Fibroblast of skin of left quadriceps (primary cell): Measurements from ENCODE around the gene TLR10.
A peak's percentile ranks its signal among the peaks of the same experiment; 100 is the strongest.
"Not testable (repeated sequence)": the region's sequence is repeated elsewhere in the genome, so short reads cannot be mapped to it uniquely, and the experiment has no call there.

Source experiments
- DNase-seq, 2 experiments: peaks; one replicate each; pipeline ENCODE4 v3.0.0-alpha.2; 2013; ENCODE audit warnings: low read depth in 2 of 2

The TLR10 gene, protein sequence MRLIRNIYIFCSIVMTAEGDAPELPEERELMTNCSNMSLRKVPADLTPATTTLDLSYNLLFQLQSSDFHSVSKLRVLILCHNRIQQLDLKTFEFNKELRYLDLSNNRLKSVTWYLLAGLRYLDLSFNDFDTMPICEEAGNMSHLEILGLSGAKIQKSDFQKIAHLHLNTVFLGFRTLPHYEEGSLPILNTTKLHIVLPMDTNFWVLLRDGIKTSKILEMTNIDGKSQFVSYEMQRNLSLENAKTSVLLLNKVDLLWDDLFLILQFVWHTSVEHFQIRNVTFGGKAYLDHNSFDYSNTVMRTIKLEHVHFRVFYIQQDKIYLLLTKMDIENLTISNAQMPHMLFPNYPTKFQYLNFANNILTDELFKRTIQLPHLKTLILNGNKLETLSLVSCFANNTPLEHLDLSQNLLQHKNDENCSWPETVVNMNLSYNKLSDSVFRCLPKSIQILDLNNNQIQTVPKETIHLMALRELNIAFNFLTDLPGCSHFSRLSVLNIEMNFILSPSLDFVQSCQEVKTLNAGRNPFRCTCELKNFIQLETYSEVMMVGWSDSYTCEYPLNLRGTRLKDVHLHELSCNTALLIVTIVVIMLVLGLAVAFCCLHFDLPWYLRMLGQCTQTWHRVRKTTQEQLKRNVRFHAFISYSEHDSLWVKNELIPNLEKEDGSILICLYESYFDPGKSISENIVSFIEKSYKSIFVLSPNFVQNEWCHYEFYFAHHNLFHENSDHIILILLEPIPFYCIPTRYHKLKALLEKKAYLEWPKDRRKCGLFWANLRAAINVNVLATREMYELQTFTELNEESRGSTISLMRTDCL

DNA sequence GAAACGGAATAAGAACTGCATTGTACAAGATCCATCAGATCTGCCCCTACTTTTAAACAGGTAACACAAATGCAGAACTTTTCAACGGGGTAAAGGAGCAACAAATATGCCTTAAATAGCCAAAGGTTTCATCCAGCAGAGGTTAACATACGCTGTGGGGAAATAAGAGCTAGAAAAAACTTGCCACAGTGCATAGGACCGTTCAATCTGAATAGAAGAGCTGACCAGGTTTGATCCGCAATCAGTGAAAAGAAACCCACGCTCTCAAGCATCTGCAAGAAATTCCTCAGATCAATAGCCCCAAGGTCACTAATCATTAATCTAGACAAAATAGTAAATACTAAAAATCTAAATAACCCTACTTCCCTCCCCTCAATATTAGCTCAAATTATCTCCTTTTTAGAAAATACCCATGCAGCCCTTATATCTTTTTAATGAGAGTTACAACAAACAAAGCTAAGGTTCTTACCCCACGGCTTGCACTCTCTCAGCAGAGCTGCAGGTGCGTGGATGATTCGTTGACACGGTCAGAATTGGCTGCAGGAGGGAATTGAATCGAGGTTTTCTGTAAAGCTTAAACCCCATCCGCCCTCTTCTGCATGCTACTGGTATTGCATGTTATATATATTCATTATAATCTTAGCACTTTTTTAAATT lies at the start of gene TLR10:
Gene TLR10, minus strand, starts transcription at position 539 of the 657 bp plus-strand sequence. CDS start 7,400 bp downstream, outside the sequence.
- DNase-seq: peak in 1 of 2 experiments; percentile 12

DNA sequence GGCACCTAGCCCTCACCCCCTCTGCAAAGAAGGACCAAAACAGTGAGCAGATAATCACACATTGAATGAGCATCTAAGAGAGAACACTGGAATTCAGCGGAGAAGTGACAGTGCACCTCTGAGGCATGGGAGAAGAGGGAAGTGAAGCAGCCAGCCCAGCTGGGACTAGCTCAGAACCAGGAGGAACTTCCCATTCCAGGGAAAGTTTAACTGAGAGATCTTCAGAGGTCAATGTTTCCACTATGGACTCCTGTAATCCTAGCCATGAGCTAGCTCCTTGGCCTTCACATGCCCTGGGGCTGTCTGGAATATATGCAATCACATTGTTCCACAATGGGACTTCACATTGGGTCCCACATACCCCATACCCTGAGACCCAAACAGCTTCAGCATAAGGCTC lies 49.4 kb upstream of the TLR10 start:
- DNase-seq: no peak

DNA sequence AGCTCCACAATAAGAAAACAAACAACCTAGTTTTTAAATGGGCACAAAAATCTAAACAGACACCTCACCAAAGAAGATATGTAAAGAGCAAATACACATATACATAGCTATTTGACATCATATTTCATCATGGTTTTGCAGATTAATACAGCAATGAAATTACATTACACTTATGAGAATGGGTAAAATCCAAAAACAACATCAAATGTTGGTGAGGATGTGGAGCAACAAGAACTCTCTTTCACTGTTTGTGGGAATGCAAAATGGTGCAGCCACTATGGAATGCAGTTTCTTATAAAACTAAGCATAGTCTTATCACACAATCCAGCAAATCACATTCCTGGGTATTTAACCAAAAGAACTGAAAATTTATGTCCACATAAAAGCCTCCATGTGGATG lies 48.9 kb upstream of the TLR10 start:
- DNase-seq: no peak

DNA sequence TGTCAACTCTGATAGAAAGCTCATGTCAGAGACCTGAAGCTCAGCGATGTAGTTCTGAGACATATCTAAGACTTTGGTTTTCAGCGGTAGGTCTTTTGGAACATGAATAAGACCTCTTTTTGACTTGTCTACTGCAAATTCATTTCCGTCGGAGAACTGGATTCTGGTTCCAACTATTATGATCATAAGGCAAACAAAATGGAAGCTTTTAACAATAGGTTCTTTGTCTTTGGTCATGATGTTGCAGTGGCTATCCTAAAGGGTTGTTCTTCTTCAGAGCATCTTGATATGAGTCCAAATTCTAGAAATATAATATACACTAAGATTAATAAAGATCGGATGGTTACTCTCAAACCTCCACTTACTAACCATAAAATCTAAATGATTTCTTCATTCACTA lies 46.4 kb upstream of the TLR10 start:
- no peak for DNase-seq

DNA sequence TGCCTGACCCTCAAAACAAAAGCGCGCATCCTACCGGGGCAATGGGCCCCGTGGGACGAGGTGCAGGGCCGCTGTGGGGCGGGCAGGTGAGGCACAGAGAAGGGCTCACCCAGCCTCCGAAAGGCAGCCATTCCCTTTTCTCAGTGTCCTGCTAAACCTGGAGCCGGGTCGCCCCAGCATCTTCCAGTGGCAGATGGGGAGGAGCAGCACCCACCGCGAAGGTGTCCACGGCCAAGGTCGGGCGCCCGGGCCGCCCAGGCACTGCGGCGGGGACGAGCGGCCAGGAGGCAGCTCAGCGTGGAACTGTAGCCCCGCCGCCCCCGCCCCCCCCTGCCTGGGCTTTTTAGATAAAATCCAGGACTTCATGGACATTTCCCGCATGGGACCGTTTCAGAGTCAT lies 41.0 kb upstream of the TLR10 start:
- no peak for DNase-seq

DNA sequence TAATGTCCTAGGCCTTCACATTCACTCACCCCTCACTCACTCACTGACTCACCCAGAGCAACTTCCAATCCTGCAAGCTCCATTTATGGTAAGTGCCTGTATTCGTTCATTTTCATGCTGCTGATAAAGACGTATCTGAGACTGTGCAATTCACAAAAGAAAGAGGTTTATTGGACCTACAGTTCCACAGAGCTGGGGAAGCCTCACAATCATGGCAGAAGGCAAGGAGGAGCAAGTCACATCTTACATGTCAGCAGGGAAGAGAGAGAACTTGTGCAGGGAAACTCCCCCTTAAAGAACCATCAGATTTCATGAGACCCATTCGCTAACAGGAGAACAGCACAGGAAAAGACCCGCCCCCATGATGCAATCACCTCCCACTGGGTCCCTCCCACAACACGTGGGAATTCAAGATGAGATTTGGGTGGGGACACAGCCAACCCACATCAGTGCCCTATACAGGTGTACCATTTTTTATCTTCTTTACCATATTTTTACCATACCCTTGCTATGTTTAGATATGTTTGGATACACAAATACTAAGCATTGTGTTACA lies 40.0 kb upstream of the TLR10 start:
- no peak for DNase-seq

DNA sequence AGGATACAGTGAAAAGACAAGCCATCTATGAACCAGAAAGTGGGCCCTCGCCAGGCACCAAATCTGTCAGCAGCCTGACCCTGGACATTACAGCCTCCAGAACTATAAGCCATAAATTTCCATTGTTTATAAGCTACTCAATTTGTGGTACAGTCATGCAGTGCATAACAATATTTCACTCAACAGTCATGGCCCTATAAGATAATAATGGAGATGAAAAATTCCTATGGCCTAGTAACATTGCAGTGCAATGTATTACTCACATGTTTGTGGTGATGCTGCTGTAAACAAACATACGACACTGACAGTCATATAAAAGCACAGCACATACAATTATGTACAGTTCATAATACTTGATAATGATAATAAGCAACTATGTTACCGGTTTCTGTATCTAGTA lies 38.9 kb upstream of the TLR10 start:
- no peak for DNase-seq

DNA sequence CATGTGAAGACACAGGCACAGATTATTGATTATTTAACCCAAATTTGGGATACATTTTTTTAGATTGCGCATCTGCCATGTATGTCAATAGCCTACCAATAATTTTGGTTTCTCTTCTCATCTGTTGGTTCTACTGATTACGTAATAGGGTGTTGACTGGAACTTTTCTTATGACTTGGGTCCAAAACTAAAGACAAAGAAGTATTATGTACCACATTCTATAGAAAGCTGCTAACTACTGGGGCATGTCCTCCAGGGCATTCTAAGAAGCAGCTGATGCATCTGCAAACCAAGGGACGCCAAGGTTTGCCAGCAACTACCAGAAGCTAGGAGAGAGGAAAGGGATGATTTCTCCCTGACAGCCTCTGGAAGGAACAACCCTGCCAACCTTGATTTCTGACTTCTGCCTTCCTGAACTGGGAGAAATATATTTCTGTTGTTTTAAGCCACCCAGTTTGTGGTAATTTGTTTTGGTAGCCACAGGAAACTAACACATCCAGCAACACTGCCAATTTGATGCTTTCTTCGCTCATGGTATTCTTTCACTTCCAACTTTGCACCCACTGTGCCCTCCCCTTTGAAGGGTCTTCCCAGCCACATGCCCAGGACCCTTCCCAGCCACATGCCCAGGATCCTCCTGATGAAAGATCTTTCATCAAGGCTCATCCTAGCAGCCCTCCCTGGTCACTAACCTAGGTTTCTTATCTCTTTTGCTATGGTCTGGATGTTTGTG lies 37.7 kb upstream of the TLR10 start:
- DNase-seq: no peak

DNA sequence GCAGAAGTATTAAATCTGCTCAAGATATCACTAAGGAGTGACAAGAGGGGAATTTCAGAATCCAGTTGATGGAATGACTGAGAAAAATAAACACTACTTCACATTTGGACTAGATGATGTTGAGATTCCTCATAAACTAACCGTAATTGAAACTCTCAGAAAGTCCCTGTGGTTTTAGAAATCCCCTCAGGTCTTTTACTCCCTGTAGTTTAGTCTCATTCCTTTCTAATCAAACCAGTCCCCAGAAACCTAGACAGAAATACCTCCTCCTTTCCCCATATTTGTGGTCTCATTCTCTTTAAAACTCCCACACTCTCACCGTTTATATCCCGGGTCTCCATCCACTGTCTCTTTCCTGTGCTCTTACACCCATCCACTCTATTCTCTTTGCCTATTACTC lies 36.8 kb upstream of the TLR10 start:
- DNase-seq: no peak

DNA sequence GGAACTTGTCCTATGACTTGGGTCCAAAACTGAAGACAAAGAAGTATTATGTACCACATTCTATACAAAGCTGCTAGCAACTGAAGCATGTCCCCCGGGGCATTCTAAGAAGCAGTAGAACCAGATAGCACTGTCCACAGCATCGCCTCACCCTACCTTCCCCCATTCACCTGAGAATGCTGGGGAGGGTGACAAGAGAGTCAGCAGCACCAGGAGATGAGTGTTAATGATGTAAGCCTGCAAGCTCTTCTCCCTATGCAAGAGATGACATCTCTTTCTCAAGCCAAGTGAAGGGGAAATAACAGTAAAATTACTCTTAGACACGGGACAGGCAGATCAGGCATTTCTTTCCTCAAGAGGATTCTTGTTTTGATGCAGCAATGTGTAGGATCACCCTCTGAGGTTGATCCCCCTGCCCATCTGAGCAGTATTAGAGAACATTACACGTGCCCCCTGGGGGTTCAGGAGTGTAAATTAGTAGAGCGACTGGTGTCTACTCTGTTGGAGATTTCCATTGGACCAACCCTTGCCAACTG lies 35.7 kb upstream of the TLR10 start:
- DNase-seq: no peak

DNA sequence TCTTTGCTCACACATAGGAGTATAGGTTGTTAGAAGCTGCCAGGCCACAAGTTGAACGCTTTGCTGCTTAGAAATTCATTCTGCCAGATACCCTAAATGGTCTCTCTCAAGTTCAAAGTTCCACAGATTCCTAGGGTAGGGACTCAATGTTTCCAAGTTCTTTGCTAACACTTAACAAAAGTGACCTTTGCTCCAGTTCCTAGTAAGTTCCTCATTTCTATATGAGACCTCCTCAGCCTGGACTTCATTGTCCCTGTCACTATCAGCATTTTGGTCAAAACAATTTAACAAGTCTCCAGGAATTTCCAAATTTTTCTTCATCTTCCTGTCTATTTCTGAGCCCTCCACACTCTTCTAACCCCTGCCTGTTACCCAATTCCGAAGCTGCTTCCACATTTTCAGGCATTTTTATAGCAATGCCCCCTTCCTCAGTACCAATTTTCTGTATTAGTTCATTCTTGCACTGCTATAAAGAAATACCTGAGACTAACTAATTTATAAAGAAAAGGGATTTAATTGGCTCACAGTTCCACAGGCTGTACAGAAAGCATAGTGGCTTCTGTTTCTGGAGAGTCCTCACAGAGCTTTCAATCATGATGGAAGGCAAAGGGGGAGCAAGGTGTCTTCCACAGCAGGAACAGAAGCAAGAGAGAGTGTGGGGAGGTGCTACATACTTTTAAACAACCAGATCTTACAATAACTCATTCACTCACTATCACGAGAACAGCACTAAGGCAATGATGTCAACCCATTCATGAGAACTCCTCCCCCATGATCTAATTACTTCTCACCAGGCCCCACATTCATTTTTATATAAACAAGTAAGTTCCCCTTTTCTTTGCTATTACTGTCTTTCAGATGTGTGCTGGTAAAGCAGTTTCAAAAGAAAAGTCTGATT lies 33.3 kb upstream of the TLR10 start:
- no peak for DNase-seq

DNA sequence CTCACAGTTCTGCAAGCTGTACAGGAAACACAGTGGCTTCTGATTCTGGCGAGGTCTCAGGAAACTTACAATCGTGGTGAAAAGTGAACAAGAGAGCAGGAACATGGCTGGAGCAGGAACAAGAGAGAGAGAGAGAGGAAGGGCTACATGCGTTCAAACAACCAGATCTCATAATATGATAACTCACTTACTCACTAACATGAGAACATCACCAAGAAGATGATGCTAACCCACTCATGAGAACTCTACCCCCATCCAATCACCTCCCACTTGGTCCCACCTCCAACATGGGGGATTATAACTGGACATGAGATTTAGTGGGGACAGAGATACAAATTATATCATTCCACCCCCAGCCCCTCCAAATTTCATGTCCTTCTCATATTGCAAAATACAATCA lies 31.6 kb upstream of the TLR10 start:
- DNase-seq: no peak

DNA sequence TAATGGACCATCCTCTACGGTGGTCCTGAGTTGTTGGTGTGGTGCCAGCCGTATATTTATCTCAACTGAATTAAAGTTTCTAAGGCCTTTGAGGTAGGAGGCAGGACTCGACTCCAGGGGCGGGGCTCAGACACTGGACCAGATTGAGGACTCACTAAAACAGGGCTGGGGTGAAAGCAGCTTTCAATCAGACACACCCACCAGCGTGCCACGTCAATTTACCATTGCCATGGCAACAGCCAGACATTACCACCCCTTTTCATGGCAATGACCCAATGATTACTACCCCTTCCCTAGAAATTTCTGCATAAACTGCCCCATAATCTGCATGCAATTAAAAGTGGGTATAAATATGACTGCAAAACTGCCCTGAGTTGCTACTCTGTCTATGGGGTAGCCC lies 28.5 kb upstream of the TLR10 start:
- no peak for DNase-seq

DNA sequence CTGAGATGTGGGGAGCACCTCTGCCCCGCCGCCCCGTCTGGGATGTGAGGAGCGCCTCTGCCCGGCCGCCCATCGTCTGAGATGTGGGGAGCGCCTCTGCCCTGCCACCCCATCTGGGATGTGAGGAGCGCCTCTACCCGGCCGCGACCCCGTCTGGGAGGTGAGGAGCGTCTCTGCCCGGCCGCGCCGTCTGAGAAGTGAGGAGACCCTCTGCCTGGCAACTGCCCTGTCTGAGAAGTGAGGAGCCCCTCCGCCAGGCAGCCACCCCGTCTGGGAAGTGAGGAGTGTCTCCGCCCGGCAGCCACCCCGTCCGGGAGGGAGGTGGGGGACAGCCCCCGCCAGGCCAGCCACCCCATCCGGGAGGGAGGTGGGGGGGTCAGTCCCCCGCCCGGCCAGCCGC lies 24.7 kb upstream of the TLR10 start:
- not testable (repeated sequence) for DNase-seq

DNA sequence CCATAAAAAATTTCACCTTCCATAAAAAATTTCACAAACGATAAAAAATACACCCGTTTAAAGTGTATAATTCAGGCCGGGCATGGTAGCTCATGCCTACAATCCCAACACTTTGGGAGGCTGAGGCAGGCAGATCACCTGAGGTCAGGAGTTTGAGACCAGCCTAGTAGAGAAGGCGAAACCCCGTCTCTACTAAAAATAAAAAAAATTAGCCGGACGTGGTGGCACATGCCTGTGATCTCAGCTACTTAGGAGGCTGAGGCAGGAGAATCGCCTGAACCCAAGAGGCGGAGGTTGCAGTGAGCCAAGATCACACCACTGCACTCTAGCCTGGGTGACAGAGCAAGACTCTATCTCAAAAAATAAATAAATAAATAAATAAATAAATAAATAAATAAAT lies 23.5 kb upstream of the TLR10 start:
- not testable (repeated sequence) for DNase-seq

DNA sequence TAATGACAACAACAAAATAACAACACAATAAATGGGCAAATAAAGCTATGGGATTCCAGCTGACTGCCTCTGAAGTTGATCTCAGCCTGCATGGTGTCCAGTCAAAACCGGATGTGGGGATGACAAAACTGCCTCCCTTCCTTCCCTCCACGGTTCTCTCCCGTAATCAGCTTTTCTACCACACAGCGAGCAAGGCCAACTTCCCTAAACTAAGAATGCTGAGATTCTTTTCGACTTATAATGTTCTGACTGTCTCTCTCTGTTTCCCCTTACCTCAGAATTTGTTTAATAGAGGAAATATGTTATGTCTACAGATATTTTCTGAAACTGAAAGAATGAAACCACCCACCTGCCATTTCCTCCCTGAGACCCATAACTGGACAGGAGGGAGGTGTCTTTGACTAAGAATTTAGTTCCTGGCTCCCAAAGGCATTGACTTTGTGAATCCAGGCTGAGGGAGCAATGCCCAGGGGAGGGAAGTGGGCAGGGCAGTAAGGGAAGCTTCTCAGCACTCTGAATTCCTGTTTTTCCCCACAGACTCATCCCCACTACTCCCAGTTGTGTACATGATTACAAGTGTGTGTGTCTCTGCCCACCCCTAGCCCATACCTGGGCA lies 22.8 kb upstream of the TLR10 start:
- DNase-seq: no peak

DNA sequence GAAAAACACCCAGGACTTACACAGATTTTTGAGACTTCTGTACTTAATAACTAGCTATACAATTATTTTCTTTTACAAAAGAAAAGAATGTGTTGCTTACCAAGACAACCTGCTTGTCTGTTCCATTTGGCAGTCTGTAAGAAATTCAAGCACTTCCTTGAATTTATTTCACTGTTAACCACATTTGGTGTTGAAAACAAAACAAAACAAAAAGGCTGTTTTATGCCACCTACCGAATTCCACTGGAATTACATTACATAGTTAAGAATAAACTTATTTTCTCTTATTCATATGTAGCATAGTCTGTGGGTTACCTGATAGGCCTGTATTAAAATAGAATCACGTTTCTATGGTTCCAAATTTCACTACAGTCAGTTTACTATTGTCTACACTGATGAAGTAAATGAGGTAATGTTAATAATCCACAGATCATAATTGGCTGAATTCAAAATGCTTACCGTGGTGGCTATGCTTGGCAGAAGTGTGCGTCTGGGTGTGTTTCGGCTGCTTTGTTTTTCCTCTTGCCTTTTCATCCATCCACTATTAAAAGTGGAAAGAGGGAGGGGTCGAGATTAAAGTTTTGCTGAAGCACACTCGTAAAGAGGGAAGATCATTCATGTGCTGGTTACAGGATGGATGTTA lies 22.0 kb upstream of the TLR10 start, which contains the start of gene TLR1:
Gene TLR1, minus strand, starts transcription at position 138 of the 642 bp plus-strand sequence. CDS start 5,960 bp downstream, outside the sequence.
- peak; percentile 28 for DNase-seq

DNA sequence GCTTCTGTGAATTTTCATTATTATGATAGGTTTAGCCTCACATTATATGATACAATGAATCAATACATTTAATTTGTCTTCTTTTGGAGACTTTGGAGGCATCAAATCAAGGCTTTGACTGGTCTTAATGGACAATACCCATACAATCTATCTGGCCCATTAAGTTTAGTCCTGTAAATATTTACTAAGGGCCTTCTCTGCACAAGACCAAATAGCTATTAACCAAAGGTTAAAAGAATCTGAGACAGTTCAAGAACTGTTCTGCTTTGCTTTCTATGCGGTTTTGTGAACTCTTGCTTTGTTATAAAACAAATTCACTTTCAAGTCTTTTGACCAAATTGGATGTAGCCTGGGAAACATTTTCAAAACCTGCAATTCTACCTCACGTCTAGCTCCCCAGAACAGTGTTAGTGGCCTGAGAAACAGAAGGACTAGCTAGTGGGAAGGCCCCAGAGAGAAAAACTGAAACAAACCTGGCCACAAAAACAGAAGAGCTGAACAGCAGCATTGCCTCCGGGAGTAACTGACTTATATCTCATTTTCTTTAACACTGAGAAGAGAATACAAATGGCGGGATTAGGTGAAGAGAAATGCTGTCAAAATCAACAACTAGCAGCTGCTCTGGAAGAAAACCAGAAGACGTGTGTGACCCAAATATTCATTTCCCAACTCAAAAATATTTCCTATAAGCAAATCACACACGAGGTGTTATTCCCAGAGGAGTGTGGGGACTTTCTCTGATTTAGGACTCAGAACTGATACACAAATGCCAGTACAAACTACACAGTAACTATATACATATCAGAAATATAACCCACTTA lies 21.3 kb upstream of the TLR10 start:
- DNase-seq: no peak
